ENCODE measurements around the gene F11.
"Not testable (repeated sequence)": the region's sequence is repeated elsewhere in the genome, so short reads cannot be mapped to it uniquely, and the experiment has no call there.

F11 gene

DNA sequence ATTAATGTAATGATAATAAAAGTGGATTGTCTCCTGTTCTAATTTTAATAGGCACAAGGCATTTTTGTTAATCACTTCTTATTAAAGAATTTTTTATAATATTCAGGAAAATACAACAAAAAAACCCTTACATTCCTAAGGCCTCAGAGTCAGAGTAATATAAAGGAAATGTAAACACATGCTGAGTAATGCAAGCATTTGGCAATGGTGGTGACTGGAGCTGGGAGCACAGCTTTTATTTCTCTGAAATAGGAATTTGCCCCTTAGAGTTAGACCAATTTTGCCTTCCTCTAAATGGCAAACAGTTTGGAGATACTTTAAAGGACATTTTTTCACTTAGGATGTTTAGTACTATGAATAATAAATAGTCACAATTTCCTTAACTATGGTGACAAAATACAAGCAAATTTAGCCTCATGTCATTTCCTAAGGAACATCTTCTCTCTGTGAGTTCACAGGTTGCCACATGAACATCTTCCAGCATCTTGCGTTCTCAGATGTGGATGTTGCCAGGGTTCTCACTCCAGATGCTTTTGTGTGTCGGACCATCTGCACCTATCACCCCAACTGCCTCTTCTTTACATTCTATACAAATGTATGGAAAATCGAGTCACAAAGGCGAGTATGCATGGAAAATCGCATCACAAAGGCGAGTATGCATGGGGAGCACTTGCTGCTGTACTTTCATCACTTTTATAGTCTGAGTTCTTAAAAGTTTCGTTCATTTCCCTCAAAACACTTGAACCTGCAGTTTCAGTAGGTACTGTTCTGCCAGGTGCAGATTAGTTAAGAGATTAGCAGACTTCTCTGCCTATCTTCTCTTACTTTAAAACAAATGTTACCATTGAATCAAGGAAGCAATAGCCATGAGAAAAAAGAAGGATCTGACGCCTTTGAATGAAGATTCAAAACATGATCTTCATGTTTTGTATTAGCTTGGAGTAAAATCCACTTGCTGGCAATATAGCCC, 15.9 kb upstream of the F11 start:
- DNase-seq (ENCODE audit: low spot score): peak; percentile 64

DNA sequence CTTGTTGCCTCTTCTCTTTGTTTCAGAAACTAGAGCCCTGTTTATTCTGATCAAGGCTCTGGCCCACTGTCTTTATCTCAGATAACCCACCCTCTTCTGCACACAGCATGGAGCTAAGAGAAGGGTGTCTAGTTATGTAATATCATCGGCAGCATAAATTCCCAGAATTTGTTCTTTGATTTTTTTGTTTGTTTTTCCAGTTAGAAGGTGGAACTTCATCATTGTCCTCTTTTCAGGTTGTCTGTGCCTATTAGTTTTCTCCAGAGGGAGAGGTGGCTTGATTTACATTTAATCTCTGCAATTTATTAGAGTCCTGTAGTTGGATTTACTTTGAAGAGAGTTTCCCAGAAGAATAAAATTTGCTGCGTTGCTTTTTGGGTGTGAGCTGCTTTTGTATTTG, 15.2 kb upstream of the F11 start:
- DNase-seq (ENCODE audit: low spot score): no peak

DNA sequence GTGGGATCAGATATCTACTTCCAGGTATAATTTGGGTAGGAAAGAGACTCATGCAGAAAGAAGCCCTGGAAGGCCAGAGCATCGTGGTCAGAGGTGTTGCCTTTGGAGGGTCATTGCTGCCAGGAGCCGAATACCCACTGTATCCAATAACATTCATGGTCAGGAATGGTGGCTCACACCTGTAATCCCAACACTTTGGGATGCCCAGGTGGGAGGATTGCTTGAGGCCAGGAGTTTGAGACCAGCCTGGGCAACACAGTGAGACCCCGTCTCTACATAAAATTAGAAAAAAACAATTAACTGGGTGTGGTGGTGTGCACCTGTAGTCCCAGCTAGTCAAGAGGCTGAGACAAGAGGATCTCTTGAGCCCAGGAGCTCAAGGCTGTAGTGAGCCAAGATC, 10.9 kb upstream of the F11 start:
- no peak for DNase-seq (ENCODE audit: low spot score)

DNA sequence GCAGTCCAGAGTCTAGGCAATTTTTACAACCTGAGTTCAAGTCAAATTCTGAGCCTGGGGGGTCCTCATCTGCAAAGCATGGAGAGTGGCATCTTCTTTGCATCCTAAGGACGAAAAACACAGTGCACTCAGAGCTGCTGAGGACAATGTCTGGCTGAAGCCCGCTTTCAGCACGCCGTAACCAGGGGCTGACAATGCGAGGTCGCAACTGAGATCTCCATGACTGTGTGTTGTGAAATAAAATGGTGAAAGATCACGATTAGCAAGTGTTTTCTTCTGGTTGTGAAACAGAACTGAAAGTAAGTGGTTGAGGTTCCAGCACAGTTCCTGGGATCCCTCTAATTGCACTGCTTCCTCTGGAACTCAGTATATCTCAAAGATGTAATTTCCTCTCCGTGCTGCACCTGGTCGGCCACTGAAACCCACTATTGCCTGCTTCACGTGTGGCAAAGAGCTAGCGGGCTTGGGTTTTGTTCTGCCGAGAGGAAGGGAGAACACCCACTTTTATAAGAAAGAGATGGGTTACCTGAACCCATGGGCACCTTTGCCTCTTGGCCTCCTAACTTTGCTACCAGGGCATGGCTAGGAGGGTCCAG, 7.7 kb upstream of the F11 start:
- no peak for DNase-seq (ENCODE audit: low spot score)

GRCh38 chr4:186260117-186260503, 5.9 kb upstream of the F11 start:
- no peak for DNase-seq (ENCODE audit: low spot score)

- DNase-seq (ENCODE audit: low spot score): no peak
These were observed 5.2 kb upstream of the F11 start for GRCh38 chr4:186260504-186261448.

GRCh38 chr4:186264660-186265059, 1.3 kb upstream of the F11 start:
- DNase-seq (ENCODE audit: low spot score): no peak

- DNase-seq (ENCODE audit: low spot score): not testable (repeated sequence)
These were observed 739 bp upstream of the F11 start for GRCh38 chr4:186265250-186265649.

DNA sequence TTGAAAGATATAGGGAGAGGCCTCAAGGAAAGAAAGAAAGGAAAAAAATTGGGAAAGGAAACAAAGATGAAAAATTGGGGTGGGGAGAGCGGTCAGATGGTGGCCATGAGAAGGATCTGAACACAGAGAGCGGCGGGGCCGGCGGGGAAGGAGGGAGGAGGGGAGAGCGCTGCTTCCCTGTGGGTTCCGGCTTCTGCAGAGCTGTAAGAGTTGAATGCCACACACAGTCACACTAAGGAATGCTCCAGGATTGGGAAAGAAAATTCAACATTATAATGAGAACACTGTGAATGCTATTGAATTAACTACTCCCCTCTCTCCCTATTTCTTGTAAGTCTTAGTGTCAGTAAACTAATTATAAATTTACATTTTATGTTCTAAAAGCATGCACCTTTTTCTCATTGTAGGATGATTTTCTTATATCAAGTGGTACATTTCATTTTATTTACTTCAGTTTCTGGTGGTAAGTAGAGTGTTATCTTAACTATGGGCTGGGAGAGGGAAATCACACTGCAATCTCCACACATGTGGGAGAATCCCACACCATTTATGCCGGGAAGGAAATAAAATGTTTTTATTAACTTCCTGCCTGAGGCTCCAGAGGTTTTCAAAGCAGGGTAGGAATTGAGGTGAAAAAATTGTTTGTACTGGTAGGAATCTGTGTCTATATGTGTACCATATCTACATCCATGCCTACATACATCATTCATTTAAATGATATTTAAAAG, 904 bp downstream of the F11 start:
- no peak for DNase-seq (ENCODE audit: low spot score)

GRCh38 chr4:186271081-186271678, 5.2 kb downstream of the F11 start:
- DNase-seq (ENCODE audit: low spot score): no peak

GRCh38 chr4:186272699-186273391, 6.9 kb downstream of the F11 start:
- DNase-seq (ENCODE audit: low spot score): no peak

- not testable (repeated sequence) for DNase-seq (ENCODE audit: low spot score)
These were observed 7.4 kb downstream of the F11 start for GRCh38 chr4:186273392-186273789.

- DNase-seq (ENCODE audit: low spot score): no peak
These were observed 17.3 kb downstream of the F11 start for GRCh38 chr4:186283311-186283710.

DNA sequence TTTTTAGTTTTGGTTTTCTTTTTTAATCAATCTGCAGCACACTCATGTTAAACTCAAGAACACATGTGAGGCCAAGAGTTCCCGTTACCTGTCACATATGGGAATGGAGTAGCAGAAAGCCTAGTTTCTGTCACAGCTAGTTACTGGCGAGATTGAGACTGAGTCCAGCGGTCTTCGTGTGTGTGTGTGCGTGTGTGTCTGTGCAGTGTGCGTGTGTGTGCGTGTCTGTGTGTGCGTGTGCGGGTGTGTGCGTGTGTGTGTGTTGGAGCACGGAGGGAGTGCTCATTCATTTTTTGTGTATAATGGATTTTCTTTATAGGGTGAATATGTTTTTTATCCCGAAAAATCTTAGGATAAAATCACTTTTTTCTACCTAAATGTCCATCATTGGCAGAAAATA, 19.2 kb downstream of the F11 start:
- DNase-seq (ENCODE audit: low spot score): no peak

GRCh38 chr4:186286581-186286980, 20.6 kb downstream of the F11 start:
- DNase-seq (ENCODE audit: low spot score): no peak

- no peak for DNase-seq (ENCODE audit: low spot score)
These were observed 25.4 kb downstream of the F11 start for GRCh38 chr4:186291256-186291890.

DNA sequence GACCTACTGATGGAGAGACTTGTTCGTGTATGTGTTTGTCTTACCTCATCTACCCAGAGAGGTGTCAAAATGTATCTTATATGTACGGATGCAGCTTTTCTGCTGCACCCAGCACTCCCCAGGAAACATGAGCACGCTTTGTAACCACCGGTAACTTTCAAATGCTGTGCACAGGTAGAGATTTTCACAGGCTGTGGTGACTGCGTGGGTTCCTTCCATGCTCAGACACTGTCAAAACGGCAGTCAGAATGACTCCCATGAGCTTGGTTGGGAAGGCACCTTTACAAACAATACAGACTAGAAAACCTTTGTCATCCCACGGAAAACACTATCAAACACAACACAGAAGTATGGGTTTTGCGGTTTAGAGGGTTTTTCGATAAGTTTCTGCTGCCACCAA, 28.2 kb downstream of the F11 start:
- DNase-seq (ENCODE audit: low spot score): no peak

- DNase-seq (ENCODE audit: low spot score): no peak
These were observed 30.5 kb downstream of the F11 start for GRCh38 chr4:186296481-186296880.

DNA sequence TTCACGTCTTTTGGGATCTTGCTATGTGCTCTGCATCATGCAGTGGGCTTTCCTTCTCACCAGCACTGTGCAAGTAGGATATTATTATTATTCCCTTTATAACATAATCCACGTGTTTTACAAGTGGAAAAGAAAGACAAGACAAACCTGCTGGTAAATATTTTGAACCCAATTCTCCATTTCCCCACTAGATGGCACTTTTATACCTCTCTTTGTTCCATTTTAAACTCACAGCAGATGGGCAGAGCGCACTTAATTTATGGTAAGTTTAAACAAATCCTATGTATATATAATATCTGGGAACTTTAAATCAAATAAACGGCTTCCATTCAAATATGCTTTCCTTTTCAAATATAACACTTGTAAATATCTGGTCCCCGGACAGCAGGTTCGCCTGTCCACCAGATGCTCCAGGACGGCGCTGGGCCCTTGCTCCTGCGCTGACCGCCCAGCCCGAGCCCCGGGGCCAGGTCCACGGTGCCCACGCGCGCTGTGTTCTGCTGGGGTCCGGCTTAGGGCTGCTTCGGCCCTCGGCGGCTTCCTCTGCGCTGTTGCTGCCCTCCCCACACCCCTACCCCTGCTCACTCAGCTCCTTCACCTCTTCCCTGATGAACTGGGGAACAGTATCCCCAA, 31.1 kb downstream of the F11 start:
- DNase-seq (ENCODE audit: low spot score): peak; percentile 75
